HG03159 (cell line): ENCODE data around the gene PIGR.
A peak's percentile ranks its signal among the peaks of the same experiment; 100 is the strongest.

ENCODE experiments used
- ATAC-seq: cut with Tn5 transposase; IDR thresholded peaks from one replicate; pipeline ENCODE4 v1.9.1; 2021; ENCODE audit warnings: mild to moderate bottlenecking, moderate library complexity; ENCODE audit not compliant: unreplicated experiment

PIGR gene

GRCh38 chr1:206946261-206946660 lies at the start of gene PIGR:
Gene PIGR, minus strand, starts transcription at chr1:206946466. Its CDS starts 5,935 bp downstream, at chr1:206940531.
- ATAC-seq: no peak

- no peak for ATAC-seq
Observed at GRCh38 chr1:206992790-206993189, 46.5 kb upstream of the PIGR start.

GRCh38 chr1:206987873-206988272 lies 41.6 kb upstream of the PIGR start:
- ATAC-seq: no peak

GRCh38 chr1:206986885-206987284 lies 40.6 kb upstream of the PIGR start:
- ATAC-seq: no peak

GRCh38 chr1:206986402-206986801 lies 40.1 kb upstream of the PIGR start:
- no peak for ATAC-seq

- ATAC-seq: no peak
Observed at GRCh38 chr1:206985162-206985749, 39.0 kb upstream of the PIGR start.

GRCh38 chr1:206982216-206982615 lies 36.0 kb upstream of the PIGR start:
- ATAC-seq: no peak

GRCh38 chr1:206979379-206980043 lies 33.2 kb upstream of the PIGR start:
- no peak for ATAC-seq

- no peak for ATAC-seq
Observed at GRCh38 chr1:206978259-206978658, 32.0 kb upstream of the PIGR start.

- no peak for ATAC-seq
Observed at GRCh38 chr1:206975306-206975705, 29.0 kb upstream of the PIGR start.

GRCh38 chr1:206974140-206974539 lies 27.9 kb upstream of the PIGR start:
- no peak for ATAC-seq

- no peak for ATAC-seq
Observed at GRCh38 chr1:206972728-206973127, 26.5 kb upstream of the PIGR start.

GRCh38 chr1:206971029-206971655 lies 24.9 kb upstream of the PIGR start:
- ATAC-seq: peak; percentile 65

- no peak for ATAC-seq
Observed at GRCh38 chr1:206970446-206970845, 24.2 kb upstream of the PIGR start, which contains the start of gene FCAMR. Gene FCAMR, minus strand, starts transcription at chr1:206970460. Its CDS starts 335 bp downstream, at chr1:206970125.

GRCh38 chr1:206969090-206969489 lies 22.8 kb upstream of the PIGR start:
- no peak for ATAC-seq

- ATAC-seq: peak; percentile 46
Observed at GRCh38 chr1:206967096-206967849, 21.0 kb upstream of the PIGR start.

- no peak for ATAC-seq
Observed at GRCh38 chr1:206965781-206966180, 19.5 kb upstream of the PIGR start.

GRCh38 chr1:206963740-206964139 lies 17.5 kb upstream of the PIGR start:
- no peak for ATAC-seq

GRCh38 chr1:206963119-206963712 lies 16.9 kb upstream of the PIGR start:
- ATAC-seq: no peak

- no peak for ATAC-seq
Observed at GRCh38 chr1:206962272-206962671, 16.0 kb upstream of the PIGR start.

- ATAC-seq: no peak
Observed at GRCh38 chr1:206961668-206962067, 15.4 kb upstream of the PIGR start.
